Stimulated activated CD4-positive, alpha-beta T cell treated with anti-CD3 and anti-CD28 coated beads, TNF-alpha, amount 100 ng/mL, for 24 hours (primary cell): ENCODE results near the gene ZCCHC2.
A peak's percentile ranks its signal among the peaks of the same experiment; 100 is the strongest.

Experiments used
- DNase-seq, 3 experiments: peaks; one replicate each; pipeline ENCODE4 v3.0.0-alpha.2; 2020; ENCODE audit warnings: low read depth in 3 of 3

ZCCHC2 gene

DNA sequence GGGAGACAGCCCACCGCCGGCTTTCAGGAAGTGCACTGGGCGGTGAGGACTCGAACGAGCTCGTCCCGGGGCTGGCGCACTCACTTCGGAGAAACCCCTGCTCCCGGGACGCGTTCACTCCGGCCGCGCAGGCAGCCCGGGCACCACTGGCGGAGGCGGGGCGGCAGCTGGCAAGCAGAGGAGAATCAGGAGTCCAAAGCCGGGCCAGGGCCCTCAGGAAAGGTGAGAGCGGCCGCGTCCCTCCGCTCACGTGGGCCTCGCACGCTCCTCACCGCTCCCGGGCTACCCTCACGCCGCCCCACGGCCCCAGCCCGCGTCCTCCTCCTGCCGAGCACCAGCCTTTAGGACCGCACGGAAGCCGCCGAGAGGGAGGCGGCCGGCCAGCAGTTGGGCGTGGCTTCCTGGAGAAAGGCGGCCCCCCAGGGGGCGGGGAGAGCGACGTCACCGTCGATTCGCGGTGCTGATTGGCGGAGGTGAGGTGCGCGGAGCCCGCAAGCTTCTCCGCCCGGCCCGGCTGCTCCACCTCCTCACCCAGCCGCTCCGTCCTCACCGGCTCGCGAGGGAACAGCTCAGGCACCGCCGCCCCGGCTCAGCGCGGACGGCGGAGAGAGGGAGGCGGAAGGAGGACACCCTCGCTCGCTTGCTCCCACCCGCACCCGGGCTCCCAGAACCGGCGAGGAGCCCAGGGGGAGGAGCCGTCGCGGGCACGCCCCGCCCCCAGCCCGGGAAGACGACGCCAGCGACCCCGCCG, at the start of gene ZCCHC2:
ZCCHC2 (plus strand) TSS at position 522 of the 751 bp plus-strand sequence. CDS start 400 bp downstream, outside the sequence.
- peak; percentile 97 for DNase-seq

DNA sequence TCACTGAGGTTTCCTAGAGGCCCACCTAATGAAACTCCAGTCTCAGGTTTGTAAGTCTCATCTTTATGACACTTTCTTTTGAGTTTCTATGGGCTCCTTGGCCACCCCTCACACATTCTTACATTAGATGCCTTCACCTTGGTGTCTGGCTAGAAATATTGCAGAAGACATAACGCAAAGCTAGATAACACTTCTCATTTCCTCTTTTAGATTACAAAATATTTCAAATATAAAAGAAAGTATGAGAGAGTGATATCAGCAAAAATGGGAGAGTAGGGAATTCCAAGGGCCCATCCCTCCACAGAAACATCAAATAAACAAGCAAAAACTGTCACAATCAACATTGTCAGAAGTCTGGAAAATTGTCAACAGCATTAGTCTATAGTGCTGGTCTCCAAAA, 43.3 kb upstream of the ZCCHC2 start:
- DNase-seq, result no peak

DNA sequence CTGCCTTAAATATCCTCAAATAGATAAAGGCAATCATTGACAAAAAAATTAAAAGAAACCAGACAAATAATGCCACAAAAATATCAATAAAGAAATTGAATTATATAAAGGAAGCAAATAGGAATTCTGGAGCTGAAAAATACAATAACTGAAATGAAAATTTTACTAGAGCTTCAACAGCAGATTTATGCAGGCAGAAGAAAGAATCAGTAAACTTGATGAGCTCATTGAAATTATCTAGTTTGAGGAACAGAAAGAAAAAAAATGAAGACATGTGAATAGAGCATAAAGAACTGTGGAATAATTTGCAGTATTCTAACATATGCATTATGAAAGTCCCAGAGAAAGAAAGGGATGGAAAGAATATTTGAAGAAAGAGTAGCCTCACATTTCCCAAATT, 41.9 kb upstream of the ZCCHC2 start:
- DNase-seq, result no peak

DNA sequence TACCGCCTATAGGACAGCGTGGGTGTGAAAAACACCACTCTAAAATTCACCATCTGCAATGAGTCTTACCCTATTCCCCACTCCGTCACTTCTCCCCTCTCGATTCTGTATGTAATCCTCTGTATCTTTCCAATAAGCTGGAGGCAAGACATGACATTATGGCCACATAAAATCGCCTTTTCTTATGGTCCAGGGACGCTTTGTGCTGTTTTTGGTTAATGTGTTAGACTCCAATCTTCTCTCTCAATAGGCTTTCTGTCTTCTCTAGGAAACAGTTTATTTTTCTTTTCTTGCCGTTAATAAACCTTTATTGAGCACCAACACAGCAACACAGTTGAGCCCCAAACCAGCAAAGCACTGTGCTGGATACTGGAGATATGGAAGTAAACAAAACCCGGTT, 37.9 kb upstream of the ZCCHC2 start:
- DNase-seq, result no peak

DNA sequence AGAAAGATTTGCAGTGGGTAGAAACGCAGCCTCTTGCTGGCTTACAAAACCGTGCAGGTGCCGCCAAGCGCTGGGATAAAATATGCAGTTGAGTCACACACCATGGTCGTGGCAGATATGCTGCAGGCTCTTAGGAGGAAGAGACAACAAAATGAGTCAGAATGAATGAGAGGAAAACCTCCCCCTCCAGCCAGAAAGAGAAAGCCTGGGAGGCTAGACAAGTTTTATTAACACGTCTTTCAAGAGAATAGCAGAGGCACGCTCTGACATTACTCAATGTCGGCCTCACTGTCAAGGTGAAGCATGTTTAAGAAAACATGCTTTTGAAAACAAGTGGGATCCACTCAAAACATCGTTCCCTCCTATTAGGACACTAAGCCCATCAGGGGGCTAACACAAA, 37.1 kb upstream of the ZCCHC2 start:
- DNase-seq, result peak in 1 of 3 experiments; percentile 22

DNA sequence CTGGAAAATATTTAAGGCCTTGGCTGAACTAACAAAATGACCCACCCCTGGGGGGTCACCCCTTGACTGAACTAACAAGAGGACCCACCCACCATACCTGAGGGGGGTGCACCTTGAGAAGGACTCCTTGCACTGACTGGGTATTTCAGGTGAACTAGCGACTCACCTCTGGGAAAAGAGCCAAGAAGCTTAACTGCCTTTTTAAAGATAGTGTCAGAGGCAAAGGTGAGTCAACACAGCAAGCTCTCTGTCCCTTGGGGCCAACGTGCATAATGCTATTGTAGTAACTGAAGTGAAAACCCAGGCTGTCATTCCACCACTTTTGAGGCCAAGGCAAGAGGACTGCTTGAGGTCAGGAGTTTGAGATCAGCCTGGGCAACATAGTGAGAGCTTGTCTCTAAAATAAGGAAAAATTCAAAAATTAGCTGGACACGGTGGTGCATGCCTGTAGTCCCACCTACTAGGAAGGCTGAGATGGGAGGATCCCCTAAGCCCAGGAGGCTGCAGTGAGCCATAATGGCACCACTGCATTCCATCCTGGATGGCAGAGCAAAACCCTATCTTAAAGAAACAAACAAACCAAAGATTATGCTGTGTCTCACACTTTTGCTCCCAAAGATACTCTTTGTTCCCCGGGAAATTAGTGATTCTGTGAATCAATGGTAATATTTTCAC, 36.4 kb upstream of the ZCCHC2 start:
- DNase-seq, result peak in 1 of 3 experiments; percentile 12

DNA sequence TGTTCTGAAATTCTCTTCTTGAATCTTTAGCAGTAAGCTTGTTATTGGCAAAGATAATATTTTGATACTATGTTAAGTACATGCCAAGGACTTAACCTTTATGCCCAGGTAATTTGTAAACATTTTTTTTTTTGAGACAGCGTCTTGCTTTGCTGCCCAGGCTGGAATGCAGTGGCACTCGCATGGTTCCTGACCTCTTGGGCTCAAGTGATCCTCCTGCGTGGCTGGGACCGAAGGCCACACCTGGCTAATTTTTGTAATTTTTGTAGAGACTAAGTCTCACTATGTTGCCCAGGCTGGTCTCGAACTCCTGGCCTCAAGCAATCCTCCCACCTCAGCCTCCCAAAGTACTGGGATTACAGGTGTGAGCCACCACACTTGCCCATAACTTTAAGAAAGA, 35.7 kb upstream of the ZCCHC2 start:
- no peak for DNase-seq

DNA sequence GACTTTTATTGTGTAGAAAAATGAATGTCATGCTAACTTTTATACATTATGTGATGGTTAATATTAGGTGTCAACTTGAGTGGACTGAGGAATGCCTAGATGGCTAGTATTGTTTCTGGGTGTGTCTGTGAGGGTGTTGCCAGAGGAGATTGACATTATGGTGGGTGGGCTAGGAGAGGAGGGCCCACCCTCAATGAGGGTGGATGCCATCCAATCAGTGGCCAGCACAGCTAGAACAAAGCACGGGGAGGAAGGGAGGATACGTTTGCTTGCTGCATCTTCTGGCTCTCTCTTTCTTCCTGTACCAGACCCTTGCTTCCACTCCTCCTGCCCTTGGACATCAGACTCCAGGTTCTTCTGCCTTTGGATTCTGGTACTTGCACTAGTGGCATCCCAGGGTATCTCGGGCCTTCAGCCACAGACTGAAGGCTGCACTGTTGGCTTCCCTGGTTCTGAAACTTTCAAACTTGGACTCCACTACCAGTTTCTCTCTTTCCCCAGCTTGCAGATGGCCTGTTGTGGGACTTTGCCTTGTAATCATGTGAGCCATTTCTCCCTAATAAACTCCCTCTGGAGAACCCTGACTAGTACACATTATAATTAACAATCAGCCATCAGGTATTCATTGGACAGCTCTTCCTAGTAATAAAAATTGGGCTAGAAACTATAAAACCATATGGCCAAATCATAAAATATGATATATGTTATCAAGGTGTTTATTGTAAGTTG, 31.7 kb upstream of the ZCCHC2 start:
- DNase-seq, result no peak

DNA sequence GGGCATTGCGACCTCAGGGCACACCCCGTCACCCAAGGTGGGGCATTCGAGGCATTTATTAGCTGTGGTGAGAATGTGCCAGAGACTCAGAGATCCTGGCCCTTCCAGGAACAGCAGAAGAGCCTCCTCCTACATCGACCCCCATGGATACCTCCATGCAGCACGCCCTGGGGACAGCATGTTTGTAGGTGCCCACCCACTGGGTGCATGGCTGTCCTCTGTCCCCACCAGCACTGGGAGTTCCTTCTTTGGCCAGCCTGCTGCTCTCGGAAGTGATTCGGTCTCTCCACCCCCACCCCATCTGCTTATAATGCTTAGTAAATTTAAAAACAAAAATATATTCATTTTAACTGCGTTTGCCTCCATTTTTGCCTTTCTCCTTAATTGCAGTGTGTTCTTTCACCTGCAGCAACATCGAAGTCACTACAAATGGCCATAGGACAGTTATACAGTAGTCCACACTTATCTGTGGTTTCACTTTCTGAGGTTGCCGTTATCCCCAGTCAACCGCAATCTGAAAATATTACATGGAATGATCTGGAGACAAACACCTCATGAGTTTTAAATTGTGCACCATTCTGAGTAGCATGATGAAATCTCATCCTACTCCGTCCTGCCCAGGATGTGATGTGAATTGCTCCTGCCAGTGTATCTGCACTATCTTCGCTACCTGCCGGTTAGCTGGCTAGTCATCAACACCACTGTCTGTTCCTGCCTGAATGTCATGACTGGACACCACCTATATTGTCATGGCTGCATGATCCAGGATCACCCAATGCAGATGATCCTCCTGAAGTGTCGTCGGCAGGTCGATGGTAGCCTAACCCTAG, 29.6 kb upstream of the ZCCHC2 start:
- DNase-seq, result no peak

DNA sequence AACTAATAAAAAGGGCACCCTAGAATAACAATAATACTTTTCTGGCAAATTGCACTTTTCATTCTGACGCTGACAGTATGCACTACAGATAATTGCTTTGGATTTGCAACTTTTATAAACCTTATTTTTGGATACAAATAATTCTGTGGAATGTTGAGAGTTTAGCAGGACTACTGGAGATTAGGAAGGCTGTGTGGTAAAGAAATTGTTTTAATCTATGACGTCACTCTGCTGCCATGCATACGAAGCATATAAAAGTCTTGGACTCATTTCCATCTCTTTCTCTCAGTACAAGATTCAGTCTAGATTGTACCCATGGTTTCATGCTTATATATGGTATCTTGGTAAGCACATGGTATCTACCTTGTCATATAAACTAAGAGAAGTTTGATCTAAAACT, 28.1 kb upstream of the ZCCHC2 start:
- no peak for DNase-seq

DNA sequence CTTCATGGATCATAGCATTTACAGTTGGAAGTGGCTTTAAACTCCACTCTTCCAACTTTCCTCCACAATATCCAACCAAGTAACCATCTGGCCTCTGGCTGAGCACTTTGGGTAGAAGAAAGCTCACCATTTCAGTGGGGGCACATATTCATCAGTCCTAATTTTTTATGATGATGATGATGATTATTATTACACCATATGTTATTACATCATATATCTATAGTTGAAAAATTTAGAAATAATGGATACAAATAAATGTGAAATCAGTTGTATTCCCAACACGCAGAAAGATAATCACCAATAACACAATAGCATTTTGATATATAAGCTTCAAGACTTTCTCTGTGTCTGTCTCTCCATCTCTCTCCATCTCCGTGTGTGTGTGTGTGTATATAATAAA, 26.6 kb upstream of the ZCCHC2 start:
- DNase-seq, result no peak

DNA sequence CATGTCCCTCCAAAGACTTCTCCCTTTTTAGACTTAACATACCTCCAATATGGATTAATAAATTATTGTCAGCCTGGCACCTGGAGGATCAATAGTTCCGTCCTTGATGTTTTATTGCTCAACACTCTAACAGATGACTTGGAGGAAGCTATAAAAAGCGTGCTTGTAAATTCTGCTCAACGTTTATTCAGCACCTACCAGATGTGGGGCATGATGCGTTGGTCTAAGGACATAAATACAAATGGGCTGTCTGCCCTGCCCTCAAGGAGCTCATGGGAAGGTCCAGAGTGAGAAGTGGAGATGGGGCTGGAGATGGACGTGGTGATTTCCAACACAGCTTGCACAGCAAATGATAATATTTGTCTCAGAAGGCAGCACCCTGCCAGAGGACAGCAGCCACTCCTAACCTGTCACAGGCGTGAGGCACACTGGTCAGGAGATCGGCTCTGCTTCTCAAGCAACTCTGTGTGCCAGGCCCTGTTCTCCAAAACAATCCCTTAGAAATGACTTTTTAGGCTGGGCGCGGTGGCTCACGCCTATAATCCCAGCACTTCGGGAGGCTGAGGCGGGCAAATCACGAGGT, 25.5 kb upstream of the ZCCHC2 start:
- no peak for DNase-seq

DNA sequence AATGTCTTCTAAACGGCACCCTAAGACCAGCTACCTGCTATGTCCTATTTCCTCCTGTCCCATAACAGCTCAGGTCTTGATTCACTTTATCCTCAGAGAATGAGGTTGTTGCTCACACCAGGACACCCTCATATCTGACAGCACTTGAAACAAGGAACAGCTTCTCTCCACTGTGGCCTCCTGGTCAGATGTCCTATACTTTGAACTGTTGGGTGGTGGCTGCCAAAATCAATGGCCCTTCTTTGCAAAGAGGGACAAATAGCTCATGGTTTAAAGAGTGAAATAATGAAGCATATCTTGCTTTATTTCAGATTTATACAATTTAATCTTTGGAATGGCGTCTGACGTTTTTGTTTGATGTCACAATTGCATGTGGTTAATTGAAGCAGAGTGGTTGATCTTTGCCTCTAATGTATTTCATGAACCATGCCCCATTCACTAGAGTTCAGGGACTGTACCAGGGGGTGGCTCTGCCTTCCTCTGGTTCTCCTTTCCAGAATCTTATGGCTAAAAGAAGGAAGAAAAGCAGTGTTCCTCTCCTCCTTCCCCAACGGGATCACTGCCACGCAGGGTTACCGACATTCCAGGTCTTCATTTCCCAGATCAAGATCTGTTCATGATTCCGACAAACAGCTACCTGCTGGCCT, 24.1 kb upstream of the ZCCHC2 start:
- DNase-seq, result no peak

DNA sequence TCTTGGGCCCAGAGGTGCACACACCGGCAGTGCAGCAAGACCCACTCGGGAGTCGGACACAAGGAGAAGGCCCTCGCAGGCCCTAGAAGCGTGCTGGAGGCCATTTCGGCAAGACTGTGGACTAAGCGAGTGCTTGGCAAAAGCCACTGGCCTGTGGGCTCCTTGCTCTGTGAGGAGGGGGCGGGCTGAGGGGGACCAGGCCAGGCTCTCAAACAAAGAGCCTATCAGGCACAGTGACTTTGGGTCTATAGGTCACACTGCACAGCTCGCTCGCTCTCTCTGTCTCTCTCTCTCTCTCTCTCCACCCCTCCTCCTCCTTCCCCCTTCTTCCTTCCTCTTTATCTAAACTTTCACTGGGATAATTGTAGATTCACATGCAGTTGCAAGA, 23.6 kb upstream of the ZCCHC2 start:
- no peak for DNase-seq

DNA sequence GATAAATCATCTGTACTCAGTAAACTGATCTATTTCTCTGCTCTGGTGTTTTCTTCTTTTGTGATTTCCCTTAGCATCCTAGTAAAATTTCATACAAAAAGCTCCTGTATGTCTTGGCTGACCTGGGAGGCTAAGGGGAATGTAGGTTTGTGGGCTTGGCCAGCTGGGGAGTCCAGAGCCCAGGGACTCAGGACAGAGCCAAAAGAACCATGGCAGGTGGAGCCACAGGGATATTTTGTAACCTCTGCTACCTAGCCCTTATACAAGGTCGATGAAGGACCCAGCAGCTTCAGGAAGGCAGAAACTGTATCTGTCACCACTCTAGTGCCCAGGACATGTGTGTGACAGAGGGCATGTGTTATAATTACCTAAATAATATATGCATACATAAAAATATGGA, 22.7 kb upstream of the ZCCHC2 start:
- DNase-seq, result no peak

DNA sequence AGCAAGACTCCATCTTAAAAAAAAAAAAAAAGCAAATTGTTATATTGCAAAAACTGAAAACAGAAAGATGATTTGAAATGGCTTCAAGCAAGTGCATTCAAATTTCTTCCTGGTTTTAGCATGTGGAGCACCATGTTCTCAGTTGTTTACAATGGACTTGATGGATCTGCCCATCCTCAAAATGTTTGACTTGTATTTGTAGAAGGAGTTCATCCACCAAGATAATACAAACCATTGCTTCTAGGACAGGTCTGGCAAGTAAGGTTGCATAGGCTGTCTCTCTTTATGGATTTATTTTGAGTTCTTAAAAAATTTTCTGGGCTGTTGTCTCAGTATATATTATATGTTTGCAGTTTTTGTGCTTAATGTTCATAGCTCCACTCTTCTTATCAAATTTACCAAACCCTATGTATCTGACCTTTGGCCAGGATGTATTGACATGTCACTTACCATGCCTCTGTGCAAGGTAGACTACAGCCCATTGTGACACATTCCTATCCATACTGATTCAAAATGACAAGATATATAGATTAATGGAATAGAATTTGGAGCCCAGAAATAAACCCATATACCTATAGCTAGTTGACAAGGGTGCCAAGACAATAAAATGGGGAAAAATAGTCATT, 21.7 kb upstream of the ZCCHC2 start:
- no peak for DNase-seq

DNA sequence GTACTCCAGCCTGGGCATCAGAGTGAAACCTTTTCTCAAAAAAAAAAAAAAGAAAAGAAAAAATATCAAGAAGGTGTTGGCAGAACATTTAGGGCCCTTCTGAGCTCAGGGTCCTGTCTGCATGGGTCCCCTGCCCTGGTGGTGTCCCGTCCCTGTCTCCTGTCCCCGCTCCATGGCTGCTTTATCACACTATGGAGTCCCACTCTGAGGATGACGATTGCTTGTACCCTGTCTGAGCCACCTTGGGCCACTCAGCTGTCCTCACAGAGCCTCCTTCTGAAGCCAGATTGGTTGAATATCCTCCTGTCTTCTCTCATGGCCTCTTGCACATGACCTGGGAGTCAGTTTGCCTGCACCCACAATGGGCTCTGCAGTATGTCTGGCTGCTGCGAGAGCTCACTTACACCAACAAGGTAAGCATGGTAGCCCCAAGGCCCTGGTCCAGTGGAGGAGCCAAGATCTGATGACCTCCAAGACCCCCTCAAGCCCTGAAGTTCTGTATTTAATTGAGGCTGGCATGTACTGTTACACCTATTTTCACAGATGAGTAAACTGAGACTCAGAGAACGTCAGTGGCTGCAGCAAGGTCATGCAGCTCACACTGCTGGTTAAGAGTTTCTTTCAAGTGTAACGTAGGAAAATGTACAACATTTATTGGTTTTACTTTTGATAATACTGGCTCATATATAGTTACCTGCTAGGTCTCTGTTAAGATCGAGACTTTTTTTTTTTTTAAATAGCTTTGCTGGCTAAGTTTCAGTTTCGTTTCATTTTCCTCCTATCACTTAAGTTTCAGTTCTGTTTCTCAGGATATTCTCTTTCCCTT, 16.9 kb upstream of the ZCCHC2 start:
- peak in 1 of 3 experiments; percentile 25 for DNase-seq

DNA sequence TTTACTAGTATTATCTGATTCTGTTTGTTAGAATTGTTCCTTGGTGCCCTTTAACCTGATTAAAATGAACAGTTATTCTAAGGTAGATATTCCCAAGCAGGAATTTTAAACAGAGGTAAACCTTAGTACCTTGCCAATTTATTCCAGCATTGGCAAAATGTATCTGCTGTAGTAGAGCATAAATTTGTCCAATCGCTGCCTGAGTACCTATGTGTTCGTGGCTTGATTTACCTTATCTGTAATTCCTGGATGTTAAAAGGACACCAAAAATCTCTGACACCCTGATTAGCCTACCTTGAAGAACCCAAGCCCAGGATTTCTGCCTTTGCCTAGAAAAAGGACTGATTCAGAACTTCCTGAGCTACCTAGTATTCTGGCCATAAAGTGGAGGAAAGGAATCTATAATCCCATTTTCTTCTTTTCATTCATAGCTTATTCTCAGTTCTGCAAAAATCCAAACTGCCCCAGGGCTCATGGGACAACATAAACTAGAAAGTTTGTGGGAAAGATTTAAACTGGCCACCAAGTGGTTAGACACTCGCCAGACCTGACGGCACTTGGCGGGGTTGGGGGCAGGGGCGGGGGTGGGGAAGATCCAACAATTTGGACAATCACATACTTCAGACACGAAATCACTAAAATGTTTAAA, 16.2 kb upstream of the ZCCHC2 start:
- DNase-seq, result no peak

DNA sequence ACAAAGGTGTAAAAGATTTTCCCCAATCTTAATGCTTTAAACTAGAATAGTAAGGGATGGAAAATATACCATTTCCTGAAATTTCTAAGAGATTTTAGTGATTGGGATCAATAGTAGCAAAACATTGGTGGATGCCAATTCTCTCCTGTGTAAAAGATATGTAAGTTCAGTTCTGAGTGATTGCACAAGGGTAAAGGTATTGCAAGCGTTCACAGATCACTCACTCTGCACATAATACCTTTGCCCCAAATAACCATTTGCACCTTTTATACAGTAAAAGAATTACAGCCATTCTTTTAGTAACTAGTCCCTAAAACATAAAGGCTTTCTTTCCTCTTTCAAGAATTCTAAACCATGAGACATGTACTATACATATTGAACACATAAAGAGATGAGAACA, 13.0 kb upstream of the ZCCHC2 start:
- no peak for DNase-seq
